K562 (cell line): ENCODE measurements around the gene TCEAL8. TPM values are rescaled to one million over a fixed set of nuclear protein-coding genes. Genes with fewer than 3 reads are reported as not detected.

Experiments
- ARHGAP35 ChIP-seq: fragments of 450-650 bp; IDR thresholded peaks from 2 replicates; pipeline ENCODE4 v1.6.1; 2018; ENCODE audit not compliant: partially characterized antibody
- ATF1 ChIP-seq, 2 experiments: fragments of 450-650 bp in 1 of 2; IDR thresholded peaks; 2 replicates each; pipeline ENCODE4 v1.6.1; 2016; ENCODE audit warnings: missing compliant biosample characterization in 1 of 2, missing genetic modification characterization in 1 of 2
- ATF7 ChIP-seq: fragments of 450-650 bp; IDR thresholded peaks from 2 replicates; pipeline ENCODE4 v1.7.1; 2014; ENCODE audit warnings: mild to moderate bottlenecking, moderate library complexity
- FOXK2 ChIP-seq, 2 experiments: fragments of 450-650 bp; IDR thresholded peaks in 1 of 2; conservative IDR thresholded peaks in 1 of 2; 2 replicates each; pipeline ENCODE4 v1.6.1; 2016; ENCODE audit warnings: low read depth in 2 of 2, mild to moderate bottlenecking in 1 of 2
- GTF2E2 ChIP-seq: fragments of 200-800 bp; sonication (Bioruptor generic); IDR thresholded peaks from 2 replicates; pipeline ENCODE4 v1.6.1; 2016; ENCODE audit warnings: missing genetic modification characterization, missing compliant biosample characterization
- HMG20A ChIP-seq: fragments of 450-650 bp; formaldehyde crosslinking; conservative IDR thresholded peaks from 2 replicates; pipeline ENCODE4 v1.4.0; 2020; ENCODE audit warnings: mild to moderate bottlenecking, mixed read lengths
- MAZ ChIP-seq, 2 experiments: fragments of 450-650 bp in 1 of 2; sonication (generic) in 1 of 2; formaldehyde crosslinking; IDR thresholded peaks in 1 of 2; conservative IDR thresholded peaks in 1 of 2; 2 replicates each; pipeline versions ENCODE4 v1.4.0 to v1.5.0; 2020; ENCODE audit warnings: mild to moderate bottlenecking in 1 of 2, missing genetic modification reagents in 1 of 2
- MEIS2 ChIP-seq: fragments of 450-650 bp; IDR thresholded peaks from 2 replicates; pipeline ENCODE4 v1.6.1; 2014; ENCODE audit warnings: mild to moderate bottlenecking; ENCODE audit not compliant: partially characterized antibody
- TAF7 ChIP-seq: fragments of 450-650 bp; IDR thresholded peaks from 2 replicates; pipeline ENCODE4 v1.6.1; 2016; ENCODE audit warnings: missing genetic modification characterization, missing compliant biosample characterization
- TAF9B ChIP-seq: fragments of 450-650 bp; IDR thresholded peaks from 2 replicates; pipeline ENCODE4 v1.6.1; 2018; ENCODE audit warnings: mild to moderate bottlenecking; ENCODE audit not compliant: partially characterized antibody
- TEAD1 ChIP-seq, 2 experiments: fragments of 450-650 bp in 1 of 2; sonication (generic) in 1 of 2; formaldehyde crosslinking; IDR thresholded peaks; 2 replicates each; pipeline versions ENCODE4 v1.4.0 to v1.8.0; 2020 to 2022; ENCODE audit warnings: mild to moderate bottlenecking in 2 of 2, missing genetic modification reagents in 1 of 2
- polyA plus RNA-seq, 8 experiments: library from polyadenylated mRNA; depleted of rRNA in 4 of 8; stranded (reverse) in 5 of 8; unstranded in 3 of 8; fragments of >200 nt; fragmentation: Nextera tagmentation in 2 of 8; fragmentation: Illumina TruSeq in 1 of 8; extraction: Ambion mirVana in 2 of 8; extraction: Trizol in 1 of 8; gene quantifications; 2 replicates each; pipeline versions ENCODE4 v1.2.1 to v1.2.3, GENCODE V29; 2011 to 2014; ENCODE audit warnings: inconsistent platforms in 1 of 8, missing spikeins in 1 of 8
- total RNA-seq, 7 experiments: library from RNA; depleted of rRNA in 6 of 7; stranded (reverse); fragments of >200 nt in 6 of 7; fragmentation: Illumina TruSeq in 2 of 7; extraction: Trizol in 2 of 7; gene quantifications; 2 replicates each; pipeline versions ENCODE4 v1.2.1 to v1.2.3, GENCODE V29; 2011 to 2021; ENCODE audit warnings: low replicate concordance in 1 of 7
- TF ChIP-seq, protein P1 (sequence below), 2 experiments: fragments of 150-350 bp in 1 of 2; IDR thresholded peaks; 2 replicates each; pipeline ENCODE4 v1.6.1; 2012 to 2016; ENCODE audit warnings: low read depth in 2 of 2, low read length in 2 of 2, mild to moderate bottlenecking in 1 of 2, moderate library complexity in 1 of 2
- TF ChIP-seq, protein P2 (sequence below): fragments of 250-450 bp; sonication (Bioruptor Pico); IDR thresholded peaks from 2 replicates; pipeline ENCODE4 v1.9.0; 2021; ENCODE audit warnings: mild to moderate bottlenecking, inconsistent platforms

Gene TCEAL8
- total and polyA plus RNA-seq, 9 of the 15 experiments (the other 6 are each of a cell fraction or from before 2014, with no cell fraction given), result 49.0 to 178 (median 101) TPM

DNA sequence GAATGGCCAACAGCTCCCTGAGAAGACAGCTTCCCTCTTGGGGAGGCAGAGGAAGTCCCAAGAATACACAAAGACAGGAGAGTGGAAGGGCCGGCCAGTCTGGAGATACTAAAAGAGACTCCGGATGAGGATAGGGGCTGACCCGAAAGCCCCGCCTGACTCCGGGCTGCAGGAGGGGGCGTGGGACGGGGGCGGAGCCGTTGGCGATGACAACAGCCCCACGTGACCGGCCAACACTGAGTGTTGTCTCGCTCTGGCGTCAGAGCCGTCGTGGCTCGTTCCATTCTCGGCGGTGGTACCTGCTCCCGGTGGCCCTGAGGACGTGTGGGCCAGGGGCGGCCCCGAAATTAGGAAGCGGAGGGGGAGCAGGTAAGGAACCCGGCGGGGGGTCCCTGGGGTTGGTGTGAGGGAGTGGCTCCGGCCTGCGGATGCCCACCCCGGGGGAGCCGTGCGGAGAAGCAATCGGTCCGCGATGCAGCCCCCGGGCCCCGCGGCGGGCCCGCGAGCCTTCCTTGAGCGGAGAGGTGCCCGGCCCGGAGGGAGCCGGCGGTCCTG is 40.0 kb downstream of the TCEAL8 start, which contains the start of gene BEX4 (continued):
- TF ChIP-seq TAF7 (peak; percentile 99), FOXK2 (conservative IDR thresholded peaks at IDR 0.05 in 1 of 2, IDR thresholded peaks at IDR 0.05 in 1 of 2; ENCODE audit: low read depth in 2 of 2) (peak; percentile 91 to 96), HMG20A (CRISPR knock-in tag) (no peak), ATF1 (CRISPR knock-in tag; IDR thresholded peaks at IDR 0.05) (no peak), ATF1 (tag; IDR thresholded peaks at IDR 0.05) (peak; percentile 87), GTF2E2 (tag) (peak; percentile 97), TEAD1 (CRISPR knock-in tag; IDR thresholded peaks at IDR 0.05) (0 out of 4 replicates have a peak, but pooled peaks of 1 of the 2 experiments have one; percentile 12), ARHGAP35 (no peak), MAZ (CRISPR knock-in tag; conservative IDR thresholded peaks at IDR 0.05 in 1 of 2, IDR thresholded peaks at IDR 0.05 in 1 of 2) (peak; percentile 23 to 81; a peak in 2 of 4 replicates), ATF7 (peak; percentile 85), TAF9B (peak; percentile 97), MEIS2 (peak; percentile 23)
- TF ChIP-seq, protein P1, sequence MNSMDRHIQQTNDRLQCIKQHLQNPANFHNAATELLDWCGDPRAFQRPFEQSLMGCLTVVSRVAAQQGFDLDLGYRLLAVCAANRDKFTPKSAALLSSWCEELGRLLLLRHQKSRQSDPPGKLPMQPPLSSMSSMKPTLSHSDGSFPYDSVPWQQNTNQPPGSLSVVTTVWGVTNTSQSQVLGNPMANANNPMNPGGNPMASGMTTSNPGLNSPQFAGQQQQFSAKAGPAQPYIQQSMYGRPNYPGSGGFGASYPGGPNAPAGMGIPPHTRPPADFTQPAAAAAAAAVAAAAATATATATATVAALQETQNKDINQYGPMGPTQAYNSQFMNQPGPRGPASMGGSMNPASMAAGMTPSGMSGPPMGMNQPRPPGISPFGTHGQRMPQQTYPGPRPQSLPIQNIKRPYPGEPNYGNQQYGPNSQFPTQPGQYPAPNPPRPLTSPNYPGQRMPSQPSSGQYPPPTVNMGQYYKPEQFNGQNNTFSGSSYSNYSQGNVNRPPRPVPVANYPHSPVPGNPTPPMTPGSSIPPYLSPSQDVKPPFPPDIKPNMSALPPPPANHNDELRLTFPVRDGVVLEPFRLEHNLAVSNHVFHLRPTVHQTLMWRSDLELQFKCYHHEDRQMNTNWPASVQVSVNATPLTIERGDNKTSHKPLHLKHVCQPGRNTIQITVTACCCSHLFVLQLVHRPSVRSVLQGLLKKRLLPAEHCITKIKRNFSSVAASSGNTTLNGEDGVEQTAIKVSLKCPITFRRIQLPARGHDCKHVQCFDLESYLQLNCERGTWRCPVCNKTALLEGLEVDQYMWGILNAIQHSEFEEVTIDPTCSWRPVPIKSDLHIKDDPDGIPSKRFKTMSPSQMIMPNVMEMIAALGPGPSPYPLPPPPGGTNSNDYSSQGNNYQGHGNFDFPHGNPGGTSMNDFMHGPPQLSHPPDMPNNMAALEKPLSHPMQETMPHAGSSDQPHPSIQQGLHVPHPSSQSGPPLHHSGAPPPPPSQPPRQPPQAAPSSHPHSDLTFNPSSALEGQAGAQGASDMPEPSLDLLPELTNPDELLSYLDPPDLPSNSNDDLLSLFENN (IDR thresholded peaks at IDR 0.05; ENCODE audit: low read depth in 2 of 2, low read length in 2 of 2), result no peak
- TF ChIP-seq, protein P2, sequence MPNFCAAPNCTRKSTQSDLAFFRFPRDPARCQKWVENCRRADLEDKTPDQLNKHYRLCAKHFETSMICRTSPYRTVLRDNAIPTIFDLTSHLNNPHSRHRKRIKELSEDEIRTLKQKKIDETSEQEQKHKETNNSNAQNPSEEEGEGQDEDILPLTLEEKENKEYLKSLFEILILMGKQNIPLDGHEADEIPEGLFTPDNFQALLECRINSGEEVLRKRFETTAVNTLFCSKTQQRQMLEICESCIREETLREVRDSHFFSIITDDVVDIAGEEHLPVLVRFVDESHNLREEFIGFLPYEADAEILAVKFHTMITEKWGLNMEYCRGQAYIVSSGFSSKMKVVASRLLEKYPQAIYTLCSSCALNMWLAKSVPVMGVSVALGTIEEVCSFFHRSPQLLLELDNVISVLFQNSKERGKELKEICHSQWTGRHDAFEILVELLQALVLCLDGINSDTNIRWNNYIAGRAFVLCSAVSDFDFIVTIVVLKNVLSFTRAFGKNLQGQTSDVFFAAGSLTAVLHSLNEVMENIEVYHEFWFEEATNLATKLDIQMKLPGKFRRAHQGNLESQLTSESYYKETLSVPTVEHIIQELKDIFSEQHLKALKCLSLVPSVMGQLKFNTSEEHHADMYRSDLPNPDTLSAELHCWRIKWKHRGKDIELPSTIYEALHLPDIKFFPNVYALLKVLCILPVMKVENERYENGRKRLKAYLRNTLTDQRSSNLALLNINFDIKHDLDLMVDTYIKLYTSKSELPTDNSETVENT (CRISPR knock-in tag), result 0 out of 2 replicates have a peak, but pooled peaks have one; percentile 20
